ENCODE results near the gene HAL.

The HAL gene, protein sequence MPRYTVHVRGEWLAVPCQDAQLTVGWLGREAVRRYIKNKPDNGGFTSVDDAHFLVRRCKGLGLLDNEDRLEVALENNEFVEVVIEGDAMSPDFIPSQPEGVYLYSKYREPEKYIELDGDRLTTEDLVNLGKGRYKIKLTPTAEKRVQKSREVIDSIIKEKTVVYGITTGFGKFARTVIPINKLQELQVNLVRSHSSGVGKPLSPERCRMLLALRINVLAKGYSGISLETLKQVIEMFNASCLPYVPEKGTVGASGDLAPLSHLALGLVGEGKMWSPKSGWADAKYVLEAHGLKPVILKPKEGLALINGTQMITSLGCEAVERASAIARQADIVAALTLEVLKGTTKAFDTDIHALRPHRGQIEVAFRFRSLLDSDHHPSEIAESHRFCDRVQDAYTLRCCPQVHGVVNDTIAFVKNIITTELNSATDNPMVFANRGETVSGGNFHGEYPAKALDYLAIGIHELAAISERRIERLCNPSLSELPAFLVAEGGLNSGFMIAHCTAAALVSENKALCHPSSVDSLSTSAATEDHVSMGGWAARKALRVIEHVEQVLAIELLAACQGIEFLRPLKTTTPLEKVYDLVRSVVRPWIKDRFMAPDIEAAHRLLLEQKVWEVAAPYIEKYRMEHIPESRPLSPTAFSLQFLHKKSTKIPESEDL

DNA sequence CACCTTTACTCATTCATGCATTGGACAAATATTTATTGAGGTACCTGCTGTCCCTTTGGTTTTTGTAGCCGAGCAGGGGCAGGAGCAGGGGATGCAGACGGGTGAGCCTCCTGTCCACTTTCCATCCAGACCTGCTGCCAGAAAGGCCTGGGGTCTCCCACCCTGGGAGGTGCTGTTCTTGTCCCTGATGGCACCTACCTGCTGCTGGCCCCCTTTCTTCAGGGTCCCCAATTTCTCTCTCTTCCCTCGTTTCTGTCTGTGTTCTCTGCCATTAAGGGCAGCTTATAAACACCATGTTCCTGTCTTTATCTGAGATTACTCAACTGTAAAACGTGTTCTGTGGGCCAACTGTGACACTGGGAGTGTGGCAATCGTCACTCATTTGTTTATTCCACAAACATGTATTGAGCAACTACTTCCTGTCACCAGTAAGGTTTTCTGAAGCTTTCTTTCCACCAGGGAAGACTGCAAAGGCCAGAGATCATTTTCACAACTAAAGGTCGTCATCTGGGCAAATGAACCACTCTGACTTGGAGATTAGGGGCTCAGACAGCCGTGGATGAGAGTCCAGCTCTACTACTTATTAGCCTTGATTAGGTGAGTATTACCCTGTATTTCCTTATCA lies at the start of gene HAL:
Gene HAL (minus strand): TSS at position 311 of the 625 bp plus-strand sequence. CDS start 434 bp downstream, outside the sequence.
- no peak for DNase-seq (ENCODE audit: low spot score)
- no peak for FAIRE-seq

DNA sequence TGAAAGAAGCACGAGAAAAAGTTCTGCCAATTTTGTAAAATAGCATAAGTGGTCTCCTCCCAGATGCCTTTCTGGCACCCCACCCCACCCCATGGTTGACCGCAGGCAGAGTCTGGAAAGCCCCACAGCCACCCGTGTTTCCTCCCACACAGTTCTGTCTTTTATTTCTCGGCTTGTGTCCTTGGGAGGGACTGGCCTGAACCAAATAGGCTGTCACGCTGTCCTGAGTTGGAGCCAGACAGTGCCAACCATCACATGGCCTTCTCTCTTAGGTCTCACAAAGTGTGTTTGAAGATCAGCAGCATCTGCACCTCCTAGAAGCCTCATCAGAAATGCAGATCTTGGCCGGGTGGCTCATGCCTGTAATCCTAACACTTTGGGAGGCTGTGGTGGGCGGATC lies 49.4 kb upstream of the HAL start:
- FAIRE-seq (no peak), DNase-seq (ENCODE audit: low spot score) (no peak)

DNA sequence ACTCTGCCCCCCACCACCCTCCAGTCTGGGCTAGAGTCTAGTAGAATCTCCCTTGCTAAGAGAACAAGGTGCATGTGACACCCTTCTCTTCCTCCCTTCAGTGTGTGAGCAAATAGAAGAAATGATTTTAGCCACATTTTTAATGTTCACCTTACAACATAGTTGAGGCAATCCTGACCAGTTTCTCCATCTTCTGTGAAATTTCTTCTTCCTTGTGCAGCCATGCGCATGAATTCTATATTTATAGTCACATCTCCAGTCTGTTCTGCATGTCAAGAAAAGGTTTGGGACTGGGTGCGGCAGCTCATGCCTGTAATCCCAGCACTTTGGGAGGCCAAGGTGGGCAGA lies 48.8 kb upstream of the HAL start:
- DNase-seq (ENCODE audit: low spot score): no peak
- FAIRE-seq: no peak

DNA sequence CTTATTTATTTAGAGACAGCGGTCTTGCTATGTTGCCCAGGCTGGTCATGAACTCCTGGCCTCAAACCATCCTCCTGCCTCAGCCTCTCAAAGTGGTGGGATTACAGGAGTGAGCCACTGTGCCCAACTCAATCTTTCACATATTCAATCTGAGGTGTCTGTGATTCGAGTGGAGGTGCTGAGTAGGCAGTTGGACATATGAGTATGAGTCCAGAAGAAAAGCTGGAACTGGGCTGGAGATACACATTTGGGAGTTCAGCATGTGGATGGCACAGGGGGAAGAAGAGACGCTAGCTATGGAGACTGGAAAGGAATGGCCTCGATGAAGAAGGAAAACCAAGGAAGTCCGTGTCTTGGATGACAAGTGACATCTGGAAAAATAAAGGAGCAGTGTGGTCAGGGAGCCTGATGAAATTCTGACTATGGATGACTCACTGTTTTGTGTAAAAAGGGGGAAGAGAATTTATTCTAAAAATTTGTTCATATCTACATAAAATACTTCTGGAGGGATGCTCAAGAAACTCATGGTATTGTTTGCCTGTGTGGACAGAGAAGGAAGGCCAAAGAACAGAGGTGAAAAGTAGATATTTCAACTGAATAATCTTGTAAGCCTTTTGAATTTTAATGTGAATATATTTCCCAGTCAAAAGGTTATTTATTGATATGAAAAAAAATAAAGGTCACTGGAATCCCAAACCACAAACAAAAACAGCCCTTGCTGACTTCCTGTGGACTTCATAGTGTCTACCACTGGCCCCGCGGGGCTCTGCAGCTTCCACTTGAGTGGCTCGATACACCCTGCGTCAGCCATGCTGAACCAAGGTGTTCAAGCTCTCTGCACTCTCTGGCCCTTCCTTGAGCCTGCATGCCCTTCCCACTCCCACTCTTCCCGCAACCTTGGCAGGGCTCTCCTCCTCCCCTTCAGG lies 48.1 kb upstream of the HAL start:
- FAIRE-seq (no peak), DNase-seq (ENCODE audit: low spot score) (peak; percentile 21)

DNA sequence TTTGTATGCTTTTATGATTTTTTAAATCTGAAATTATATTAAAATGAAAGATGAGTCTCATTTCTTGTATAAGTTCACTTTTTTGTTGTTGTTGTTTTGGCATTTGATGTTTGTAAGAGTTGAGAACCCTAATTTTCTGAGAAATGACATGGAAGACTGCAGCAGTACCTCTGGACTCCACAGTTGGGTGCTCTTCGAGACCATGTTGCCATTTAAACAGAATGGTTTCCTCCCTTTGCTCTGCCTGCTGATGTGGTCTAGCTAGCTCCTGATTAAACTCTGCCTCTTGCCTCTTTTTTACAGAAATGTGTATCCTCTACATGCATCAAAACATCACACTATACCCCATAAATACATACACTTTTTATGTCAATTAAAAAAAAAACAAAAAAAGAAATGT lies 45.0 kb upstream of the HAL start:
- FAIRE-seq: no peak
- DNase-seq (ENCODE audit: low spot score): no peak

DNA sequence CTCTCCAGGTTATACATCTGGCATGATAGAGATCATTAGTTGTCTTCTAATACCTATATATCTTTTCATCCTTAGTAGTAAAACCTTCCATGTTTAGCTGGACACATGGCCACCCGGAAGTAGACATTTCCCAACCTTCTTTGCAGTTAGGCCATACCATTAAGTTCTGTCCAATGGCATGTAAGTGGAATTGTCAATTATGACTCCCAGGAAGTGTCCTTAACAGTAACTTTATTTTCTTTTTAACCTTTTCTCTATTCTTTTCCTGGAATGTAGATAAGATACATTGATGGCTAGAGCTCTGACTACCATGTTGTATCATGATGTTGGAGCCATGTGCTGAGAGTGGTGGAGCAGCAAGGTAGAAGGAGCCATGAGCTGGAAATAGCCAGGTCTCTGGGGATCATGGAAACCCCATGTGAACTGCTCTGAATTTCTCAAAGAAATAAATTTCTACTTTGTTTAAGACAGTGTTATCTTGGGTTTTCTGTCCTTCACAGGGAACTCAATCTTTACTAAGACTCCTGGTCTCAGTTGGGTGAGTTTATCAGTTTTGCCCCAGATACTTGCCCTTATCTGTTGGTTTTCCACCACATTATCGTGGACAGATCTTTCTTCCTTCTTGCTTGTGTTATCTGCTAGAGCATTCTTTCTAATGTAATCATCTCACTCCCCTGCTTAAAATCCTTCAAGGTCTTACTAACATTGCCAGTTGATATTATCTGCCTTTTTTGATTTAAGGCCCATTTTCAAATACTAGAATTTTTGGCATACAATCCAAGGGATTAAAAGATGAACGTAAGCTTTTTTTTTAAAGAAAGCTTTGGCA lies 44.4 kb upstream of the HAL start:
- FAIRE-seq: no peak

DNA sequence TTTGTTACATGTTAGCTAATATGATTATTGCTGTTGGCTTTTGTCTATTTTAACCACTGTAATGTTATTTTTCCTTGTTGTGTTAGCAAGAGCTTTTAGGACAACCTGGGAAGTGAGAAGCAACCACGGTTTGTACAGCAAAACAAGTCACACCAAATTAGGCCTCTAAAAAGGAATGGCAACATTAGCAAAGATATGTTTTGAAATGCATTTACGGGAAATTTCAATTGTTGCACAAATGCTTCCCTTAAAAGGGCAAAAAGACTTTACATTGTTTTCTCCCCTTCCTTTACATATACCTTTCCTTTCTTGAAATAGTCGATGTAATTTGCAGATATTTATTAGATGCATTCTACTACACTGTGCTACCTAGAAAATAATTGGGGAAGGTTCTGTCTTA lies 43.4 kb upstream of the HAL start:
- FAIRE-seq (no peak), DNase-seq (ENCODE audit: low spot score) (no peak)

More for the DNA sequence above, 44.4 kb upstream of the HAL start:
- DNase-seq (ENCODE audit: low spot score): no peak

DNA sequence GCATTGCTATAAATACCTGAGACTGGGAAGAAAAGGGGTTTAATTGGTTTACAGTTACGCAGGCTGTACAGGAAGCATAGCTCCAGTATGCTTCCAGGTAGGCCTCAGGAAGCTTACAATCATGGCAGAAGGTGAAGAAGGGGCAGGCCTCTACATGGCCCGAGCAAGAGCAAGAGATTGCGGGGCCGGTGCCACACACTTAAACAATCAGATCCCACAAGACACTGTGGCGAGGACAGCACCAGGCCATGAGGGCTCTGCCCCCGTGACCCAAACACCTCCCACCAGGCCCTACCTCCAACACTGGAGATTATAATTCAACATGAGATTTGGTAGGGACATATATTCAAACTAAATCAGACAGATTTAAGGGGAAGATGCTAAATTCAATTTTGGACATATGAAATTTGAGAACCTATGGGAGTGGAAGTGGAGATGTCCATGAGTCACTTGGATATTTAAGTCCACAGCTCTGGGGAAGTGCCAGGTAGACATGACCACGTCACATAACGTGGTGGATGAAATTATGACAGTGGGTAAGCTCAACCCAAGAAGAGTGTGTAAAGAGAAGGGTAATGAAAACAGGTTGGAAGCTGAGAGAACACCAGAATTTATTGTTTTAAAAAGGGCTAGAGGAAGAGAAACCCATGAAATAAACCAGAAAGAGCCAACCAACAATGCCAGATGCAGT lies 40.8 kb upstream of the HAL start:
- FAIRE-seq (no peak), DNase-seq (ENCODE audit: low spot score) (no peak)

DNA sequence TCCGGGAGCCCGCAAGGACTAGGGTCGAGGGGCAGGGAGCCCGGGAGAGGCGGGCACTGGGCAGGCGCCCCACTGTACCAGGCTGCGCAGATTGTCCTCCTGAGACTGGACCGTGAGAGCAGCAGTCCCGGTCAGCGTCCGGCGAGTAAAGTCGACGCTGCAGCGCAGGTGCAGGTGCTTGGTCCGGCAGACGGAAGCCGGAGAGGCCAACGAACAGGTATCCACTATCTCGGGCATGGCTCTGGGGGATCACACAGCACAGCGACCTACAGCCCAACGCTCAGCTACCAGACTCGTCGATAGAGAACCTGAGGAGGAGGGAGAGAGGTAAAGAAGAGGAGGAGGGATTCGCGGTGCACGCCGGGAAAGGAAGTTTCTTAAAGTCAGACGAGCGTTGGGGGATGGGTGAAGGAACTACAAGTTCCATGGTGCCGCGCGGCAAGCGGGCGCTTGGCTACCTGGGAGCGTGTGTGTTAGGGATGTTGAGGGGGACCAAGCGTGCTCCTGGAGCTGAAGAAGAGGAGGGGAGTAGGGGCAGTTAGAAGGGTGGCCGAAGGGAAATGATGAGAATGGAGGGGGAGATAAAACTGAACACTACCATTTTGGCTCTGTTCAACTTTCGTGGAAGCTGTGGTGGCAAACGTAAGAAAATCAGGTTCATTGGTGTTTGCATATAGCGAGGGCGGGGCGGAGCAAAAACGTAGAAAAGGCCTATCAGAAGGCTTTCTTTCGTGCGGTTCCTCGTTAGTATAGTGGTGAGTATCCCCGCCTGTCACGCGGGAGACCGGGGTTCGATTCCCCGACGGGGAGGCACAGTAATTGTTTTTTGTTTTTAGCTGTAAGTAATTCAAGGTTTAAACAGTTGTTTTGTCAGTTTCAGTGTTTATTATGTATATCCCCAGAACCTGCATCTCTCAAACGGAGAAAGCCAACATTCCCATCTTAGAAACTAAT lies 39.4 kb upstream of the HAL start, which contains the start of gene LTA4H:
Gene LTA4H (minus strand): TSS at position 305 of the 954 bp plus-strand sequence. CDS start 68 bp downstream, at position 237.
- DNase-seq (ENCODE audit: low spot score) (peak; percentile 89), FAIRE-seq (no peak)

DNA sequence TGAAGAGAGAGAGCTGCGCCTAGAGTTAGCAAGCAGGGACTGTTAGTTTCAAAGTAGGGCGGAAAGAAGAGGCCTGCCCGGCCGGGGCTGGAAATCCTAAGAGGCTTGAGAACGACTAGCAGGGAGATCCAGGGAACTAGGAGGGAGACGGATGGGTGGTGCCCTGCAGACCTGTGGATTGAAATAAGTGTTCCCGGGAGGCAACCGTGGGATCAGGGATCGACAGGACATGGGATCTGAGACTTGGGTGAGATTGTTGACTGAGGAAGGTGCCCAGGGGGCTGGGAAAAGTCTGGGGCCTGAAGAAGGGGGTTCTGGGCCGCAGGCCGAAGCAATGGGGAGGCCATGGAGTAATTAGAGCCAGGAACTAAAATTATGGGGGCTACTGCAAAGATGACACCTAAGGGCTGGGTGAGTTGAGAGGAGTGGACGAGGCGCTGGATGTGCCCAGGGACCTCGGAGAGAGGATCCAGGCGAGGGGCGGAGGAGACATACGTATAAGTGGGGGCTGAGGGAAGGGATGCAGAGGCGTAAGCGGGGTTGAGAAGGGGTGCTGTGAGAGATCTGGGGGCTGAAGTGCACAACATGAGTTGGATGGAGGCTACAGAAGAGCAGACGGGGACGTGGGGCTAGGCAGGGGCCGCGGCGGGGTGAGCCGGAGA lies 38.6 kb upstream of the HAL start:
- peak; percentile 17 for DNase-seq (ENCODE audit: low spot score)
- no peak for FAIRE-seq

DNA sequence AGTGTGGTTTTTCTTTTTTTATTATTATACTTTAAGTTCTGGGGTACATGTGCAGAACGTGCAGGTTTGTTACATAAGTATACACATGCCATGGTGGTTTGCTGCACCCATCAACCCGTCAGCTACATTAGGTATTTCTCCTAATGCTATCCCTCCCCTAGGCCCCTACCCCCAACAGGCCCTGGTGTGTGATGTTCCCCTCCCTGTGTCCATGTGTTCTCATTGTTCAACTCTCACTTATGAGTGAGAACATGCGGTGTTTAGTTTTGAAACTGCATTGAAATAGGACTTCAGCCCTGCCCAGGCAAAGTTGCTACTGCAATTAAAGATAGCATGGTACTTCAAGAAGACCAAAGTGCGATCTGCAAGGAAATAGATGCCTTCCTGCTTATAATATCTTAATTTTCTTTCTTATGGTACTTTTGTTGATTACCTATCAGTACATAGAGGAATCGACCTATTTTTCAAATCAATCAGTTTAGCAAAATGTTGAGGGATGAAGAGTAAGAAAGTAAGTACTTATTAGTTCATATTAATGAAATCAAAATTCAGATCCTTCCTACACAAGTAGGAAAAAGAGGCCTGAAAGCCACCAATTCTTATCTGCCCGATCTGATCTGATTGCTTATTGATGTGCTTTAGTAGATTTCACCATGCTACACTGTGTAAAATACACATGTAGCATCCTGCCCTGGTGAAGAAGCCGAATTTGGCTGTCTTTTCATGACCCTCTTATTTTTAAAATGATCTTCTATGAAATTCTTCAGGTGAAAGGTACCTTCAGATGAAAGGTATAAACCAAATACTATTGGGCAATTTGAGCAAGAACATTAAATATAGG lies 37.6 kb upstream of the HAL start:
- FAIRE-seq (no peak), DNase-seq (ENCODE audit: low spot score) (no peak)

DNA sequence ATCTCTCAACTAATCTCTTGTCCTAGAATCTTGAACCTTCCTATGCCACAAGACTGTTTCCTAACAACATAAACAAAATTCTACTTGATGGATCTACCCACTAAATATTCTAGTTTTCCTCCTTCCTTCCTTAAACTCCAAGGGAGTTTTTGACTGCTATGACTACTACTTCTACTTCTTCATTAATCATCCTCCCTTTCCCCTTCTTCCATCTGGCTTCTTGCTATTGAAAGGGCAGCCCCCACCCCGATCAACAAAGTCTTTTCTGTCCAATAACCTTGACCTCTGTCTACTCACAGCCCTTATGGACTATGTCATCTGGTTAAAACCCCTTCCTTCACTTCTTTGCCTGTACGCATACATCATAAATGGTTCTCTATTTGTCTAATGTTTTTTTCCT lies 33.7 kb upstream of the HAL start:
- no peak for DNase-seq (ENCODE audit: low spot score)
- no peak for FAIRE-seq

DNA sequence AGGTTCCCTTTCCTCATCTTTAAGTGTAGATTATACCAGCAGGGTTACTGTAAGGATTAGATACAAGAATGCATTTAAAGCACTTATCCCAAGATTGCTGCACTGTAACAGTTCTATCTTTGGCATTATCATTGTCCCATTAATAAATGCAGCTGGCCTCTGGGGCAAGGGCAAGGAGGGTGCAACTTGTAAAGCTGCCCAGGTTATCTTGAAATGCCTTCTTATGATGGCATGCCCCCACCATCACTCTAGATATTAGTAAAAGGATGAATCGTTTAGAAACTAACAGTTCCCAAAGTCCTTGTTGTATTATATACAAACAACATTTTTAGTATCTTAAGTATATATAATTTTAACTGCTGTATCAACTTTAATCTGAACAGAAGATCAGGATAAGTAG lies 32.4 kb upstream of the HAL start:
- DNase-seq (ENCODE audit: low spot score) (no peak), FAIRE-seq (no peak)

DNA sequence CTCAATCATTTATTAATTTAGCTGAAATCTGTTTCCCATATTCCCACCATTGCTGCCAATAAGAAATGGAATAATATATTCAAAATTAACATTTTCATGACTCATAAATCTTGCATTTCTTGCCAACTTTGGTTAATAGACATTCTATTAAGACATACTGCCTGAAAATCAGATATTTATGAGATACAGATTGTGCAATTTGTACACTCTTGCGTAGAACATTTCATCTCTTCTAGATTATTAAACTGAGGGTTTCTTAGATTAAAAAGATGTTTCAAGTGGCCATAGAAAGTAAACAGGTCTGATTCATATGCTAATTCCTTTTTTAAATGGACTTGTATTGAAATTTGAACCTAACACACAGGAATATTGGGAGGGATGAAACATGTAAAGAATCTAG lies 30.2 kb upstream of the HAL start:
- FAIRE-seq (no peak), DNase-seq (ENCODE audit: low spot score) (no peak)

DNA sequence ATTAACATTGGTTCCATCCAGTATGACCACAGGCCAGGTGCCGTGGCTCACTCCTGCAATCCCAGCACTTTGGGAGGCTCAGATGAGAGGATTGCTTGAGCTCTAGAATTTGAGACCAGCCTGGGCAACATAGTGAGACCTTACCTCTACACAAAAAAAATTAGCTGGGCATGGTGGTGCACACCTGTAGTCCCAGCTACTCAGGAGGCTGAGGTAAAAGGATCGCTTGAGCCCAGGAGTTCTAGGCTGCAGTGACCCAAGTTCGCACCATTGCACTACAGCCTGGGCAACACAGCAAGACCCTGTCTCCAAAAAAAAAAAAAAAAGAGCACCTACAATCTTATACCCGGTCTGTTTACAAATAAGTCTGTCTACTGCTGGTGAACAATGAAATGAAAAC lies 29.4 kb upstream of the HAL start:
- FAIRE-seq (no peak), DNase-seq (ENCODE audit: low spot score) (no peak)

DNA sequence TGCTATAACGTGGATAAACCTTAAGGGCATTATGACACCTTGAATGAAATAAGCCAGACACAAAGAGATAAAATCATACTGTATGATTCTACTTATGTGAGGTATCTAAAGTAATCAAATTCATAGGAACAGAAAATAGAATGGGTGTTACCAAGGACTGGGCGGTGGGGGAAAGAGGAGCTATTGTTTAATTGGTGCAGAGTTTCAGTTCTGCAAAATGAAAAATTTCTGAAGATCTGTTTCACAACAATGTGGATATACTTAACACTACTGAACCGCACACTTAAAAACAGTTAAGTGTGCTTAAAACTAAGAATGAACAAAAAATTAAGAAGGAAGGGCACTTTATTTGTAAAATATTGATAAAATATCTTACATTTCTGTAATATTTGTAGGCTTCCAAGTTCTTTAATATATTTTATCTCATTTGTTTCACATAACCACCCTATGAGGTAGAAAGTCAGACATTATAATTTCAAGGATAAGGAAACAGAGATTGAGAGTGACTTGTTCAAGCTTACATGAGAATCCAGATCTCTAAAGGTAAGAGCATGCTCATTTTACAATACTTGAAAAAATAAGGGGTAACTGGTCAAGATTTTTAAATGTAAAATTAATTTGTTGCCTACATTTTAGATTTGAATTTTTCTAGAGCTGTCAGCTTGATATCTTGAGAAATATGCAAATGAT lies 24.3 kb upstream of the HAL start:
- no peak for FAIRE-seq

DNA sequence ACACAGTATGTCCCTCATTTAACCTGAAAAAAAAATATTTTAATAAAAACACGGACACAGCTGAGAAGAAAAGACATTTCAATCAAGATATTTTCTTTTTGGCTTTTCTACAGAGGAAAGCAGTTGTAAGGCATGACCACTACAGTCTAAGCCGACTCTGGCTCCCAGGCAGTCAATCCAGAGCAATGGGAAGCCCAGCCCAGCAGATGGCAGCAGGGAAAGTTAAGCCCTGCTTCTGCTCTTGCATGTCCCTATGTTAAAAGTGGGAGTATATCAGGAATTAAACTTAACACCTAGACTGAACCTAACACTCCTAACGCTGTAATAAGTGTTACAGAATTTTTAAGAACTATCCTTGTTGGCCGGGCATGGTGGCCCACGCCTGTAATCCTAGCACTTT lies 19.5 kb upstream of the HAL start:
- no peak for FAIRE-seq
- no peak for DNase-seq (ENCODE audit: low spot score)

More for the DNA sequence above, 24.3 kb upstream of the HAL start:
- DNase-seq (ENCODE audit: low spot score): no peak
